Uterus (tissue), 4 donors: ENCODE data around the gene LMTK2. TPM values are rescaled to one million over a fixed set of nuclear protein-coding genes. Genes with fewer than 3 reads are reported as not detected.

Experiments used
- DNase-seq, 2 donors: peaks; one replicate each; pipeline ENCODE4 v3.0.0-alpha.2; 2019 to 2020
- H3K27ac ChIP-seq, 2 donors: fragments of 200-600 bp; sonication (generic); 1 replicate in 1 of 2; 2 replicates in 1 of 2; pipeline ENCODE4 v1.5.1; 2016 to 2018
- H3K27me3 ChIP-seq, 2 donors: fragments of 200-600 bp; sonication (generic); one replicate each; pipeline ENCODE4 v1.5.1; 2018 to 2019; ENCODE audit warnings: control low read depth in 1 of 2
- H3K36me3 ChIP-seq, 2 donors: fragments of 200-600 bp; sonication (generic); one replicate each; pipeline ENCODE4 v1.5.1; 2019; ENCODE audit warnings: control low read depth in 1 of 2
- H3K4me1 ChIP-seq, 2 donors: fragments of 200-600 bp; sonication (generic); one replicate each; pipeline ENCODE4 v1.5.1; 2018 to 2019; ENCODE audit warnings: control low read depth in 1 of 2
- H3K4me3 ChIP-seq, 2 donors: fragments of 200-600 bp; sonication (generic); 1 replicate in 1 of 2; 2 replicates in 1 of 2; pipeline ENCODE4 v1.5.1; 2018 to 2019; ENCODE audit warnings: mild to moderate bottlenecking in 1 of 2
- H3K9me3 ChIP-seq, 2 donors: fragments of 200-600 bp; sonication (generic); one replicate each; pipeline ENCODE4 v1.5.1; 2019; ENCODE audit warnings: control low read depth in 1 of 2
- CTCF ChIP-seq, 4 experiments: fragments of 200-600 bp in 2 of 4; fragments of 450-650 bp in 2 of 4; sonication (generic) in 2 of 4; IDR thresholded peaks; one replicate each; pipeline ENCODE4 v1.5.1; 2016 to 2019; ENCODE audit warnings: antibody characterized with exemption in 4 of 4, mild to moderate bottlenecking in 2 of 4, moderate library complexity in 1 of 4
- POLR2A ChIP-seq, 2 donors: fragments of 450-650 bp; IDR thresholded peaks; one replicate each; pipeline ENCODE4 v1.6.1; 2016; ENCODE audit warnings: antibody characterized with exemption in 2 of 2, mild to moderate bottlenecking in 1 of 2, moderate library complexity in 1 of 2
- intact Hi-C: fragments of 100-400 bp; cut with DNase I; formaldehyde crosslinking; loops from one replicate; pipeline ENCODE4 v1.15.1; 2023; ENCODE audit warnings: low total_unique reads
- total RNA-seq, 4 donors: library from RNA; depleted of rRNA in 3 of 4; stranded (reverse); fragments of >200 nt in 3 of 4; gene quantifications; one replicate each; pipeline versions ENCODE4 v1.1.0 to v1.2.4, GENCODE V29; 2014 to 2023
- donor health status: DM: yes; HTN: yes; CAD: no.

Gene LMTK2
- total RNA-seq, 4 donors from 2014 or later = 5.9 to 23.3 (median 14.8) TPM

- TF ChIP-seq CTCF (IDR thresholded peaks at IDR 0.05) = no peak
- no peak for TF ChIP-seq POLR2A (IDR thresholded peaks at IDR 0.05)
- H3K27me3 ChIP-seq = no peaks in the 10 kb centered on the region
- intact Hi-C loops = no loop called here
- no peak overlapping the region for H3K27ac ChIP-seq
- no peaks in the 10 kb centered on the region for H3K4me1 ChIP-seq
- DNase-seq = no peak
- H3K9me3 ChIP-seq = no peaks in the 10 kb centered on the region
- no peak overlapping the region for H3K4me3 ChIP-seq
- H3K36me3 ChIP-seq = no peaks in the 10 kb centered on the region
These were observed 28.0 kb downstream of the LMTK2 start for GRCh38 chr7:98134420-98135228.

GRCh38 chr7:98135984-98136383 is 29.3 kb downstream of the LMTK2 start:
- no peak for DNase-seq
- intact Hi-C loops = no loop called here
- Histone ChIP-seq H3K4me1 (no peaks in the 10 kb centered on the region), H3K27me3 (no peaks in the 10 kb centered on the region), H3K36me3 (no peaks in the 10 kb centered on the region), H3K4me3 (no peak overlapping the region), H3K9me3 (no peaks in the 10 kb centered on the region), H3K27ac (no peak overlapping the region)
- TF ChIP-seq POLR2A (IDR thresholded peaks at IDR 0.05) = no peak

- H3K4me1 ChIP-seq = no peaks in the 10 kb centered on the region
- DNase-seq = no peak
- no peaks in the 10 kb centered on the region for H3K27me3 ChIP-seq
- no peaks in the 10 kb centered on the region for H3K36me3 ChIP-seq
- intact Hi-C loops = no loop called here
- H3K9me3 ChIP-seq = no peaks in the 10 kb centered on the region
- TF ChIP-seq CTCF (IDR thresholded peaks at IDR 0.05) = no peak
- no peak for TF ChIP-seq POLR2A (IDR thresholded peaks at IDR 0.05)
- no peak overlapping the region for H3K4me3 ChIP-seq
- no peak overlapping the region for H3K27ac ChIP-seq
These were observed 29.8 kb downstream of the LMTK2 start for GRCh38 chr7:98136423-98136822.

- Histone ChIP-seq H3K27me3 (no peaks in the 10 kb centered on the region), H3K9me3 (no peaks in the 10 kb centered on the region), H3K27ac (no peak overlapping the region), H3K4me3 (no peak overlapping the region), H3K4me1 (no peaks in the 10 kb centered on the region), H3K36me3 (no peaks in the 10 kb centered on the region)
- DNase-seq = no peak
- intact Hi-C loops = no loop called here
- TF ChIP-seq CTCF (IDR thresholded peaks at IDR 0.05) = no peak
- no peak for TF ChIP-seq POLR2A (IDR thresholded peaks at IDR 0.05)
These were observed 30.6 kb downstream of the LMTK2 start for GRCh38 chr7:98137134-98137825.

- Histone ChIP-seq H3K36me3 (no peaks in the 10 kb centered on the region), H3K27me3 (no peaks in the 10 kb centered on the region), H3K4me1 (no peaks in the 10 kb centered on the region), H3K4me3 (no peak overlapping the region), H3K9me3 (no peaks in the 10 kb centered on the region), H3K27ac (no peak overlapping the region)
- intact Hi-C loops = no loop called here
- DNase-seq = no peak
- TF ChIP-seq CTCF (IDR thresholded peaks at IDR 0.05) = no peak
- TF ChIP-seq POLR2A (IDR thresholded peaks at IDR 0.05) = no peak
These were observed 31.1 kb downstream of the LMTK2 start for GRCh38 chr7:98137826-98138151.
